ENCODE results near the gene PLCB4. TPM values are rescaled to one million over a fixed set of nuclear protein-coding genes. Genes with fewer than 3 reads are reported as not detected.

Gene PLCB4
- polyA plus RNA-seq, 3 donors, result not detected

- no peak overlapping the region for H3K4me3 ChIP-seq (replicated peaks in 1 of 3; ENCODE audit: low read depth in 2 of 3, low read length in 3 of 3)
- no peaks in the 10 kb centered on the region for H3K79me2 ChIP-seq (ENCODE audit: insufficient read depth, low read length)
- H3K36me3 Mint-ChIP-seq, result no peaks in the 10 kb centered on the region
- no peak overlapping the region for H2AFZ ChIP-seq (ENCODE audit: insufficient read depth, low read depth, low read length, poor library complexity, severe bottlenecking)
- H3K4me1 Mint-ChIP-seq, result peaks cover under 1% of the 10 kb centered on the region
- H4K20me1 ChIP-seq (ENCODE audit: insufficient read depth, low read length), result no peaks in the 10 kb centered on the region
- DNase-seq, result no peak
- H3K9me3 Mint-ChIP-seq, result peaks cover 0 to 2% (median 0%) of the 10 kb centered on the region in 7 donors
- H3K9ac ChIP-seq (ENCODE audit: insufficient read depth, low read length, poor library complexity, severe bottlenecking), result no peak overlapping the region
- no peak overlapping the region for H3K4me2 ChIP-seq (replicated peaks; ENCODE audit: extremely low read depth, low read length, poor library complexity, severe bottlenecking)
- H3K27ac ChIP-seq (ENCODE audit: low read depth in 1 of 2, low read length in 2 of 2), result no peak overlapping the region
- no peaks in the 10 kb centered on the region for H3K4me1 ChIP-seq (ENCODE audit: control insufficient read depth in 1 of 2, insufficient read depth in 2 of 2, low read length in 2 of 2)
- no peaks in the 10 kb centered on the region for H3K27me3 ChIP-seq (ENCODE audit: control insufficient read depth in 2 of 2, insufficient read depth in 2 of 2, low read length in 2 of 2)
- H3K9me3 ChIP-seq (replicated peaks in 1 of 2; ENCODE audit: control insufficient read depth in 1 of 2, insufficient read depth in 1 of 2, low read length in 2 of 2), result no peaks in the 10 kb centered on the region
- intact Hi-C loops (cut with micrococcal nuclease), result no loop called here
- WGBS (ENCODE audit: insufficient coverage), result 90% methylated on average over 2 of the region's 10 CpGs
- TF ChIP-seq CTCF (IDR thresholded peaks at IDR 0.05), result no peak
- no peak overlapping the region for H3K4me3 Mint-ChIP-seq
- H3K36me3 ChIP-seq (replicated peaks in 1 of 2; ENCODE audit: control insufficient read depth in 1 of 2, insufficient read depth in 2 of 2, low read length in 2 of 2), result no peaks in the 10 kb centered on the region
- H3K27ac Mint-ChIP-seq, result no peak overlapping the region
- H3K27me3 Mint-ChIP-seq (ENCODE audit: low read depth in 3 of 3), result peaks cover 0 to 2% (median 1%) of the 10 kb centered on the region in 3 donors
These were observed 232.5 kb downstream of the PLCB4 start for GRCh38 chr20:9301129-9302090.

GRCh38 chr20:9302091-9302462 is 233.2 kb downstream of the PLCB4 start:
- H3K36me3 Mint-ChIP-seq, result no peaks in the 10 kb centered on the region
- no CpG with 5 or more reads among the region's 1 CpG for WGBS (ENCODE audit: insufficient coverage)
- no peak for TF ChIP-seq CTCF (IDR thresholded peaks at IDR 0.05)
- Histone ChIP-seq H3K79me2 (ENCODE audit: insufficient read depth, low read length) (no peaks in the 10 kb centered on the region), H2AFZ (ENCODE audit: insufficient read depth, low read depth, low read length, poor library complexity, severe bottlenecking) (no peak overlapping the region), H3K9ac (ENCODE audit: insufficient read depth, low read length, poor library complexity, severe bottlenecking) (no peak overlapping the region), H4K20me1 (ENCODE audit: insufficient read depth, low read length) (no peaks in the 10 kb centered on the region), H3K27ac (ENCODE audit: low read depth in 1 of 2, low read length in 2 of 2) (no peak overlapping the region), H3K27me3 (ENCODE audit: control insufficient read depth in 2 of 2, insufficient read depth in 2 of 2, low read length in 2 of 2) (no peaks in the 10 kb centered on the region), H3K9me3 (replicated peaks in 1 of 2; ENCODE audit: control insufficient read depth in 1 of 2, insufficient read depth in 1 of 2, low read length in 2 of 2) (no peaks in the 10 kb centered on the region), H3K36me3 (replicated peaks in 1 of 2; ENCODE audit: control insufficient read depth in 1 of 2, insufficient read depth in 2 of 2, low read length in 2 of 2) (no peaks in the 10 kb centered on the region), H3K4me1 (ENCODE audit: control insufficient read depth in 1 of 2, insufficient read depth in 2 of 2, low read length in 2 of 2) (no peaks in the 10 kb centered on the region), H3K4me2 (replicated peaks; ENCODE audit: extremely low read depth, low read length, poor library complexity, severe bottlenecking) (no peak overlapping the region), H3K4me3 (replicated peaks in 1 of 3; ENCODE audit: low read depth in 2 of 3, low read length in 3 of 3) (no peak overlapping the region)
- intact Hi-C loops (cut with micrococcal nuclease), result no loop called here
- H3K4me3 Mint-ChIP-seq, result no peak overlapping the region
- peaks cover 0 to 3% (median 0%) of the 10 kb centered on the region in 7 donors for H3K9me3 Mint-ChIP-seq
- H3K27ac Mint-ChIP-seq, result no peak overlapping the region
- DNase-seq, result no peak
- peaks cover 0 to 2% (median 2%) of the 10 kb centered on the region in 3 donors for H3K27me3 Mint-ChIP-seq (ENCODE audit: low read depth in 3 of 3)
- H3K4me1 Mint-ChIP-seq, result peaks cover 3% of the 10 kb centered on the region

Measured in CD14-positive monocyte (primary cell).